Keratinocyte (primary cell): ENCODE data around the gene C3orf70. TPM values are rescaled to one million over a fixed set of nuclear protein-coding genes. Genes with fewer than 3 reads are reported as not detected.

ENCODE experiments used
- DNase-seq: peaks from one replicate; pipeline ENCODE4 v3.0.0-alpha.2; 2011; ENCODE audit warnings: low read depth, missing footprints, low spot score
- FAIRE-seq: peaks from 2 replicates; lab custom pipeline; 2011; peaks lifted over from hg19 to GRCh38; lab: Jason Lieb, UNC
- H2AFZ ChIP-seq: 2 replicates; pipeline ENCODE4 v1.6.0; 2012; ENCODE audit warnings: low read length, control low read depth, inconsistent platforms; ENCODE audit not compliant: control insufficient read depth
- H3K27ac ChIP-seq: 2 replicates; pipeline ENCODE4 v1.5.1; 2011; ENCODE audit warnings: low read length; ENCODE audit not compliant: control insufficient read depth, insufficient read depth
- H3K27me3 ChIP-seq: 3 replicates; pipeline ENCODE4 v1.6.0; 2011; ENCODE audit warnings: low read length; ENCODE audit not compliant: control insufficient read depth, insufficient read depth; ENCODE audit errors: extremely low read depth
- H3K36me3 ChIP-seq, 2 experiments: 2 replicates in 1 of 2; 3 replicates in 1 of 2; pipeline ENCODE4 v1.5.1; 2011; ENCODE audit warnings: low read length in 2 of 2, mild to moderate bottlenecking in 1 of 2; ENCODE audit not compliant: control insufficient read depth in 2 of 2, insufficient read depth in 2 of 2; ENCODE audit errors: extremely low read depth in 1 of 2
- H3K4me1 ChIP-seq: 3 replicates; pipeline ENCODE4 v1.5.1; 2011; ENCODE audit warnings: low read length; ENCODE audit not compliant: control insufficient read depth, insufficient read depth; ENCODE audit errors: extremely low read depth
- H3K4me2 ChIP-seq: 3 replicates; pipeline ENCODE4 v1.6.0; 2011; ENCODE audit warnings: low read depth, low read length; ENCODE audit not compliant: control insufficient read depth, insufficient read depth; ENCODE audit errors: extremely low read depth
- H3K4me3 ChIP-seq, 3 experiments: fragments of 200-600 bp in 1 of 3; sonication (generic) in 1 of 3; 2 replicates in 2 of 3; 3 replicates in 1 of 3; pipeline ENCODE4 v1.5.1; 2011 to 2016; ENCODE audit warnings: low read length in 3 of 3, mild to moderate bottlenecking in 3 of 3, control low read depth in 2 of 3, inconsistent platforms in 1 of 3, low read depth in 1 of 3, mixed read lengths in 1 of 3, mixed run types in 1 of 3, moderate library complexity in 1 of 3; ENCODE audit not compliant: control insufficient read depth in 2 of 3, insufficient read depth in 2 of 3; ENCODE audit errors: extremely low read depth in 1 of 3
- H3K79me2 ChIP-seq: 2 replicates; pipeline ENCODE4 v1.6.0; 2012; ENCODE audit warnings: low read length; ENCODE audit not compliant: control insufficient read depth, insufficient read depth
- H3K9ac ChIP-seq: 3 replicates; pipeline ENCODE4 v1.6.0; 2011; ENCODE audit warnings: low read length; ENCODE audit not compliant: control insufficient read depth, insufficient read depth; ENCODE audit errors: extremely low read depth
- H3K9me1 ChIP-seq: 3 replicates; pipeline ENCODE4 v1.6.0; 2011; ENCODE audit warnings: low read length; ENCODE audit not compliant: control insufficient read depth, insufficient read depth; ENCODE audit errors: extremely low read depth
- H3K9me3 ChIP-seq: 2 replicates; pipeline ENCODE4 v1.5.1; 2012; ENCODE audit warnings: low read depth, low read length; ENCODE audit not compliant: control insufficient read depth
- H4K20me1 ChIP-seq: 3 replicates; pipeline ENCODE4 v1.6.0; 2011; ENCODE audit warnings: low read length; ENCODE audit not compliant: control insufficient read depth, insufficient read depth; ENCODE audit errors: extremely low read depth
- CTCF ChIP-seq, 3 experiments: IDR thresholded peaks in 1 of 3; conservative IDR thresholded peaks in 1 of 3; optimal IDR thresholded peaks in 1 of 3; 2 replicates in 2 of 3; 3 replicates in 1 of 3; pipeline versions ENCODE3 to v1.5.1; 2011; ENCODE audit warnings: low read length in 3 of 3, mild to moderate bottlenecking in 3 of 3, moderate library complexity in 2 of 3, control low read depth in 1 of 3, inconsistent platforms in 1 of 3; ENCODE audit not compliant: insufficient read depth in 2 of 3; ENCODE audit errors: extremely low read depth in 1 of 3
- EZH2 ChIP-seq: IDR thresholded peaks from one replicate; pipeline ENCODE4 v1.6.1; 2012; ENCODE audit warnings: inconsistent platforms, mild to moderate bottlenecking, low read length, moderate library complexity
- dilution Hi-C: fragments of 300-500 bp; cut with MboI; formaldehyde crosslinking; loops from one replicate; pipeline ENCODE4 v1.7.0; 2020; ENCODE audit warnings: low sequenced_read_pairs; ENCODE audit not compliant: extremely low pct_ligation_motif_present
- polyA plus RNA-seq, 5 experiments: library from polyadenylated mRNA; depleted of rRNA in 3 of 5; stranded (reverse) in 3 of 5; stranded (forward) in 1 of 5; unstranded in 1 of 5; fragments of >200 nt; gene quantifications; 1 replicate in 1 of 5; 2 replicates in 3 of 5; 3 replicates in 1 of 5; pipeline versions ENCODE4 v1.2.1 to v1.2.3, GENCODE V29; 2011 to 2012; ENCODE audit warnings: missing spikeins in 2 of 5, low read depth in 1 of 5, low replicate concordance in 1 of 5

The C3orf70 gene
- polyA plus RNA-seq, 1 donor (not counting 4 experiments of a cell fraction or from before 2014, with no cell fraction given), result not detected

GRCh38 chr3:185067173-185067572 lies 85.7 kb downstream of the C3orf70 start:
- Histone ChIP-seq H3K27ac (no peak overlapping the region), H3K4me3 (no peak overlapping the region), H3K36me3 (no peaks in the 10 kb centered on the region), H3K9me1 (no peaks in the 10 kb centered on the region), H3K79me2 (no peaks in the 10 kb centered on the region), H3K9ac (no peak overlapping the region), H3K4me2 (no peak overlapping the region), H2AFZ (no peak overlapping the region), H3K4me1 (no peaks in the 10 kb centered on the region), H4K20me1 (no peaks in the 10 kb centered on the region), H3K27me3 (no peaks in the 10 kb centered on the region), H3K9me3 (no peaks in the 10 kb centered on the region)
- DNase-seq, result no peak
- dilution Hi-C loops, result no loop called here
- no peak for FAIRE-seq
- TF ChIP-seq EZH2 (no peak), CTCF (optimal IDR thresholded peaks at IDR 0.05 in 1 of 3, IDR thresholded peaks at IDR 0.05 in 1 of 3, conservative IDR thresholded peaks at IDR 0.05 in 1 of 3; ENCODE audit: extremely low read depth in 1 of 3, insufficient read depth in 2 of 3, low read length in 3 of 3) (no peak)

GRCh38 chr3:185066251-185066650 lies 86.6 kb downstream of the C3orf70 start:
- dilution Hi-C loops, result no loop called here
- FAIRE-seq, result no peak
- no peaks in the 10 kb centered on the region for H3K36me3 ChIP-seq

More at GRCh38 chr3:185066251-185066650, 86.6 kb downstream of the C3orf70 start:
- no peak overlapping the region for H3K27ac ChIP-seq
- H2AFZ ChIP-seq, result no peak overlapping the region
- no peak overlapping the region for H3K9ac ChIP-seq
- no peak for TF ChIP-seq EZH2
- TF ChIP-seq CTCF (optimal IDR thresholded peaks at IDR 0.05 in 1 of 3, IDR thresholded peaks at IDR 0.05 in 1 of 3, conservative IDR thresholded peaks at IDR 0.05 in 1 of 3; ENCODE audit: extremely low read depth in 1 of 3, insufficient read depth in 2 of 3, low read length in 3 of 3), result no peak
- H3K4me3 ChIP-seq, result no peak overlapping the region
- no peak for DNase-seq
- no peaks in the 10 kb centered on the region for H3K4me1 ChIP-seq
- no peaks in the 10 kb centered on the region for H3K9me3 ChIP-seq
- no peaks in the 10 kb centered on the region for H4K20me1 ChIP-seq
- H3K27me3 ChIP-seq, result no peaks in the 10 kb centered on the region
- no peak overlapping the region for H3K4me2 ChIP-seq
- H3K79me2 ChIP-seq, result no peaks in the 10 kb centered on the region
- no peaks in the 10 kb centered on the region for H3K9me1 ChIP-seq
